SK-N-MC (cell line): Measurements from ENCODE around the gene HLA-DQA2.

ENCODE experiments used
- EZH2 ChIP-seq: fragments of 200-600 bp; sonication (generic); IDR thresholded peaks from one replicate; pipeline ENCODE4 v1.6.1; 2017; ENCODE audit warnings: antibody characterized with exemption
- POLR2AphosphoS5 ChIP-seq: IDR thresholded peaks from 2 replicates; pipeline ENCODE4 v1.6.1; 2012; ENCODE audit warnings: mild to moderate bottlenecking, low read depth, low read length, borderline replicate concordance

DNA sequence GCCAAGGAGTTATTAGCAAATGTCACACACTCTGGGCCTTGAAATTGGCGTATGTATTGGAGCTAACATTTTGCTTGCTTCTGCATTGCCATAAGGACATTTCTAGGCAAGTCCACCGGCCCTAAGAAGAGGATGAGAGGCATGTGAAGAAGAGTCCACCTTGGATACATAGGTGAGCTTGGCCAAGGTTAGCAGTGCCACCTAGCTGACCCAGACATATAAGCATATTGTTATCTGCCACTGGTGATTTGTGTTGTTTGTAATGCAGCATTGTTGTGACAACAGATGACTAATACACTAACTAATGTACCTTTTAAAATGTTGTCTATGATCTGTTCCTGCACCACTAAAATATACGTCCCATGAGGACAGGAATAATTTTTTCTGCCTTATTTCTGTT, 24.8 kb upstream of the HLA-DQA2 start:
- TF ChIP-seq POLR2AphosphoS5 (no peak), EZH2 (no peak)
